ENCODE measurements around the gene WFIKKN1. TPM values are rescaled to one million over a fixed set of nuclear protein-coding genes. Genes with fewer than 3 reads are reported as not detected.
"Not testable (repeated sequence)": the region's sequence is repeated elsewhere in the genome, so short reads cannot be mapped to it uniquely, and the experiment has no call there.

The WFIKKN1 gene
- total RNA-seq, 1 donor from 2014 or later, result 1.7 TPM

DNA sequence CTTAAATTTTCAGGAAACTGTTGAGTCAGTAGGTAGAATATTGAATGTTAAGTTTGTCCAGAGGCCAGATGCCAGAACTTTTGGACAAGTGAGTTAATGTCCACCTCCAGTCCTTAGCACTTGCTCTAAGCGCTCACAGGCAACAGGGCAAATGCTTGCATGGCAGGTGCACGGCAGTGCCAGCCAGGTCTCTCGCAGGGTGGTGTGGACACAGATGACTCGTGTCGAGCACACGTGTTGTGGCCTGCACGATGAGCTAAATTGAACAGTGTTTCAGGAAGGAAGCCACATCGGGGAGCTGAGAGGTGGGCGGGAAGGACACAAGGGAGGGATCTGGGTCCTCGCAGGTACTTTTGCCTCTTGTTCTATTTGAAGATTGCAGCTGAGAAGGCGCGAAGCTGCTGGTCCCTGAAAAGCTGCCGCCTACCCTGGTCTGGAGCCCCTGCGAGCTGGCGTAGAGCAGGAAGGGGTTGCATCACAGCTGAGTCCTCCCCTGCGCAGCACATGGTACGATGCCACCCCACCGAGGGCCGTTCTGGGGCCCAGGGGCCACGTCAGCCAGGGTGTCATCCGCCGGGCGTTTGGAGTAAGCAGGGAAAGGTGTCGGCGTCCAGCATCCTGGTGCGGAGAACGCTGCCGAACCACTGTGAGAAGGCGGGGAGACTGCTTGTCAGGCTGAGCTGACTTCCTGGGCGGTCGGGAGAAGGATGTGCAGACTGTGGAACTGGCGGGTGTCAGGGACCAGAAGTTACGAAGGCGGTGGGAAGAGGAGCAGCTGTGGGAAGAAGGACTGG, 34.6 kb upstream of the WFIKKN1 start:
- peak; percentile 41 for DNase-seq (ENCODE audit: low spot score)

DNA sequence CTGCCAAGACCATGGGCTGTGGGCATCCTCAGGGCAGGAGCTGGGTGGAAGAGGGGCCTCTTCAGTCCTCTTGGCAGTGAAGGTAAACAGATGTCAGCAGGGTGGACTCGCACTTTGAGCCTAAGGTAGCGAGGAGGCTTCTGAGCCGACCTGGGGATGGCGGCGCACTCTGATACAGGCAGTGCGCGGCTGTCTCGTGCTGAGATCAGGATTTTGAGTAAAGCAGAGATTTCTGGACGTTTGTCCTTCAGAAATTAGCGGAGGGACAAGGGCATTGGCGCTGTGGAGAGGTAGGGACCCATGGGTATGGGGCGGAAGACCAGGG, 34.1 kb upstream of the WFIKKN1 start:
- no peak for DNase-seq (ENCODE audit: low spot score)

DNA sequence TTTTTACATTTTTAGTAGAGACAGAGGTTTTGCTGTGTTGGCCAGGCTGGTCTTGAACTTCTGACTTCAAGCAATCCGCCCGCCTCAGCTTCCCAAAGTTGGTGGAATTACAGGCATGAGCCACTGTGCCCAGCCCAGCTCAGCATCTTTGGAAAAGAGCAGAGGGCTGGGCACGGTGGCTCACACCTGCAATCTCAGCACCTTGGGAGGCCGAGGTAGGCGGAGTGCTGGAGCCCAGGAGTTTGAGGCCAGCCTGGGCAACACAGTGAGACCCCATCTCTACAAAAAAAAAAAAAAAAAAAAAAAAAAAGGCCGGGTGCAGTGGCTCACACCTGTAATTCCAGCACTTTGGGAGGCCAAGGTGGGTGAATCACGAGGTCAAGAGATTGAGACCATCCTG, 33.1 kb upstream of the WFIKKN1 start:
- DNase-seq (ENCODE audit: low spot score), result not testable (repeated sequence)

DNA sequence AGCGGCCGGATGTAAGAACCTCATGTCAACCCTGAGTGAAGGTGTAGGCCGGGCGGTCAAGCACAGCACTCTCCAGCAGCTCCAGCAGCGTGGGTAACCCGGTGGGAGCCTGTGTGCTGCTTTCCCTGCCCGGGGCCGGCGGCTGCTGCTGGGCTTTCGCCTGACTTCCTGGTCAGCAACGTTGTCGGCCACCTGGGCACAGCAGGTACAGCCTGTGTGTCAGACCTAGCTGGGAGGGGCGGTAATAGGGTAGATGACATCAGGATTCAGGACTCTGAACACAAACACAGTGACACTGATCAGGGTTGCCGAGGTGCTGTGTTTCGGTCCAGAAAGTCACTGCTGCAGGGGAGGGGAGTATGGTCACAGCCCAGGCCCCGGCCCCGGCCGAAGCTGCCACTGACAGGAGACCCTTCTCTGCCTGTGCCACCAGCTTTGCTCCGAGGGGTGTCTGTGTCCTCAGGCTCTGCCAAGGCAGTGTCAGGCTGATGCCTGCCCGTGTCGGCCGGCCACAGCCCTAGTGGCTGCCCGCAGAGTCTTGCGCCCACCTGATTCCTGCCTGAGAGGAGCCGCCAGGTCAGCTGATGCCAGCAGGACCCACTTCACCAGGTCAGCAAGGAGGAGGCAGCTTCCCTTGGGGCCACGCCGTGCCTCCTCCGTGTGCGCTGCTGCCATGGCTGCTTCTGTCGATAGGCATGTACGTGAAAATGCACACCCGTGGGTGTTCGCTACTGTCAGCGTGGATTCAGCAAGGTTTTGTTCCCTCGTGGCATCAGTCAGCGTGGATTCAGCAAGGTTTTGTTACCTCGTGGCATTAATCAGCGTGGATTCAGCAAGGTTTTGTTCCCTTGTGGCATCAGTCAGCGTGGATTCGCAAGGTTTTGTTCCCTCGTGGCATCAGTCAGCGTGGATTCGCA, 31.7 kb upstream of the WFIKKN1 start:
- no peak for DNase-seq (ENCODE audit: low spot score)

DNA sequence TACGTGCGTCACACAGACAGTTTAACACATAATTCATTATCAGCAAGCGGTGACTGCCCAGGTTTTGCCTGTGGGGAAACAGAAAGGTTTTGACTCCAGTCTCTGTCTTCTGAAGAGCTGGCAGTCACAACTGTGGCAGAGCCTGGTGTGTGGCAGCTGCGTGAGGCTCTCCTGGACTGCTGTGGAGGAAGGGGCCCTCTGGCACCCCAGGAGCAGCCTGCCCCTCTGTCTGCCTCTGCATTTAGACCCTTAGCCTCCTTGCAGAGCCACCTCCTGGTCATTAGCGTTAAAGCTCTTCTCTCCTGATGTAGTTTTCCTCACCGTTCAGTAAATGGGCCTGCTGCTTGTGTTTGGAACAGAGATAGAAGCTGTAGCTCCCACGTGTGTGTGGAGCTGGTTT, 30.0 kb upstream of the WFIKKN1 start:
- DNase-seq (ENCODE audit: low spot score), result no peak

DNA sequence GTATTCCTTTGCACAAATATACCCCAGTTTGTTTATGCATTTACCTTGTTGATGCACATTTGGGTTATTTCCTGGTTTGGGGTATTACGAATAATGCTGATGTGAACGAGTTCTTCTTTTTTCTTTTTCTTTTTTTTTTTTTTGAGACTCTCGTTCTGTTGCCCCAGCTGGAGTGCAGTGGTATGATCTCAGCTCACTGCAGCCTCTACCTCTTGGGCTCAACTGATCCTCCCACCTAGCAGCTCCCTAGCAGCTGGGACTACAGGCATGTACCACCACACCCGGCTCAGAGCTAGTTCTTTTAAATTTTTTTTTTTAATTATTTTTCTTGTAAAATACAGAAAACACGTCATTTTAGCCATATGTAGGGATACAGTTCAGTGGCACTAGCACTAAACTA, 26.9 kb upstream of the WFIKKN1 start:
- no peak for DNase-seq (ENCODE audit: low spot score)

DNA sequence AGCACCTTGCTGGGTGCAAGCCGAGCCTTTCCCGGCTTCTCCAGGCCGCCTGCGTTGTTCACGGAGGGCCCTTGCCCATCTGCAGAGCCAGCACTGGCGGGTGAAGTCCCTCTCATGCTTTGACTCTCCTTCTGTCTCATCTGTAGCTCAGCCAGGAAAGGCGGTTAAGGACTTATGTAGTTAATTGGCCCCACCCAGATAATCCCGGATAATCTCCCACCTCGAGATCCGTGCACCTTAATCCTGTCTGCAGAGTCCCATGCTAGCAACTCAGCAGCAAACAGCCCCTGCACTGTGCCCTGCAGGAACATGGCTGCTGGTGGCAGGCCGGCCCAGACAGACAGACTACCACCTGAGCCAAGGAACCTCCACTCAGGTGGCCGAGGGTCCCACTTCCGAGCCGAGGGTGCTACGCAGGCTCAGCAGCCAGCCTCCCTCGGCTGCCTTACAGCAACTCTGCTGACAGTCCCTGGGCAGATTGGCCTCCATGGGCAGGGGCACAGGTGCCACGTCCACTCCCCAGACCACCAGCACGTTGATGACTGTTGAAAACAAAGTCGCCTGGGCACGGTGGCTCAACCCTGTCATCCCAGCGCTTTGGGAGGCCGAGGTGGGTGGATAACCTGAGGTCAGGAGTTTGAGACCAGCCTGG, 24.0 kb upstream of the WFIKKN1 start:
- DNase-seq (ENCODE audit: low spot score), result no peak

DNA sequence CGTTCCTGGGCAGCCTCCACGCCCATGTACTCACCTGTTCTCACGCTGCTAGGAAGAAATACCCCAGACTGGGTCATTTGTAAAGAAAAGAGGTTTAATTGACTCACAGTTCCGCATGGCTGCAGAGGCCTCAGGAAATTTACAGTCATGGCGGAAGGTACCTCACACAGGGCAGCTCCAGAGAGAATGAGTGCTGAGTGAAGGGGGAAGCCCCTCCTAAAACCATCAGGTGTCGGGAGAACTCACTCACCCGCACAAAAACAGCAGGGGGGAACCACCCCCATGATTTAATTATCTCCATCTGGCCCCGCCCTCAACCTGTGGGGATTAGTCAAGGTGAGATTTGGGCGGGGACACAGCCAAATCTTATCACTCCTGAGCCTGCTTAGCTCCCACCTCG, 22.8 kb upstream of the WFIKKN1 start:
- no peak for DNase-seq (ENCODE audit: low spot score)

DNA sequence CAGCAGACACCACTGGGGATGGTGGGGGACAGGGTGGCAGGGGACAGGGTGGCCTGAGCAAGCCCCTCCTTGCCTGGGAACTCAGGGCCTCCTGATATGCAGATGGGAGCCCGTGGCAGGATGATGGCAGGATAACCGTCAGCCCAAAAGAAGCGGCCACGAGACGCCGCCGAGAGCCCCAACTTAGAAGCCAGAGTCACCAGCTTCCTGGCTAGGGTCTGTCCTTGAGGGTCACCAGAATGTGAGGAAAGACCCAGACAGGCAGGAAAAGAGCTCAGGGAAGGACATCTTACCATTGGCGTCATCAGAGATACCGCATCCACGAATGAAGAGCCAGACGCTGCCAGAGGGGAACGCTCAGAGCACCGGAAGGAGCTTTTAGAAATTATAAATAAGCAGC, 21.5 kb upstream of the WFIKKN1 start:
- DNase-seq (ENCODE audit: low spot score), result no peak

DNA sequence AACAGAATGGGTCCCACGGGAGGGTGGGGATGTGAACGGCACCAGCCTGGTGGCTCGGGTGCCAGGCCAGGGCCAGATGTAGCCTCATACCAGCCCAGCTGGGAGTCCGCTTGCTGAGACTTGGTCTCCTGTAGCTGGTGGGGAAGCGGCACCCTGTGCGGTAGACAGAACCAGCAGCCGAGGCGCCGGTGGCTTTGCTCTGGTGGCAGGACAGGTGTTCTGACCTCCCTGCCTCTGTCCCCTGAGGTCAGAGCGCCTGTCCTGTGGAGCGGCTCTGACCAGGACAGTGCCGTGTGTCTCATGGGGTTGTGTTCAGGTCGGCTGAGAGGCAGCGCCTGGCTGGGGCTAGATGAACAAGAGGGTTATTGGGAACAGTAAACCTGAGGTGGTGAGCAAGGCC, 20.8 kb upstream of the WFIKKN1 start:
- DNase-seq (ENCODE audit: low spot score), result no peak

DNA sequence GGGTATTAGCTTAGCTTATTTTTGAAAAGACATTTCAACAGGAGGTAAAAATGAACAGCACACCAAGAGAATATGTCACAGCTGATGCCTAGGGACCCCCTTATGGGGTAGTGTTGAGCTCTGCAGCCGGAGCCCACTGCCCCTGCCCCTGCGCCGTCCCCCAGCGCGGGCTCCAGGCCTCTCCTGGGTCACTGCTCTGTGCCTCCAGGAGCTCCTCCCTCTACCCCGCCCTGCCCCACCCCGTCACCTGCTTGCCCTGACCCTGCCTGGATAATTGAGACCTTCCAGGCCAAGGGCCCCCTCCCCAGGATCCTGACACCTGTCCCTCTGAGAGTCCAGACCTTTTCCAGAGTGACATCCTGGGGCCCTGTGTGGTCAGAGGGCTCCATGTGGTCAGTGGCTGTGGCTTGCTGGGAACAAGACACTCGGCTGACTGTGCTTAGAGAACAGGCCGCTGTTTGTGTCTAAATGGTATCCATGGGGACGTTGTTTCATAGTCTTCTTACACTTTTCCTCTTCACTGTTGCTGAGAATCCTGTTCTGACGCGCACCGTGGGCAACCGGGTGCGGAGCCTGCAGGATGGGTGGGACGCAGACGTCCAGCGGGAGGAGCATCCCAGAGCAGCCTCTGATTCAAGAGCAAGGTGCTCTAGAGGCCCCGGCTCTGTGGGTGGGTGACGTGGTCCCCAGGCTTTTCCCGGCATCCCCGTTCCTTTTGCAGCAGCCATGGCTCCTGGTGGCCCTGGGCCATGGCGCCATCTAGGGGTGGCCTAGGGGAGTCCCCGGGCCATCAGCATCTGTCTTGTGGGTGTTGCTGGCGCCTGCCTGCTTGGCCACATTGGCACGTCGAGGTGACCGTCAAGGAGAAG, 20.0 kb upstream of the WFIKKN1 start:
- no peak for DNase-seq (ENCODE audit: low spot score)

DNA sequence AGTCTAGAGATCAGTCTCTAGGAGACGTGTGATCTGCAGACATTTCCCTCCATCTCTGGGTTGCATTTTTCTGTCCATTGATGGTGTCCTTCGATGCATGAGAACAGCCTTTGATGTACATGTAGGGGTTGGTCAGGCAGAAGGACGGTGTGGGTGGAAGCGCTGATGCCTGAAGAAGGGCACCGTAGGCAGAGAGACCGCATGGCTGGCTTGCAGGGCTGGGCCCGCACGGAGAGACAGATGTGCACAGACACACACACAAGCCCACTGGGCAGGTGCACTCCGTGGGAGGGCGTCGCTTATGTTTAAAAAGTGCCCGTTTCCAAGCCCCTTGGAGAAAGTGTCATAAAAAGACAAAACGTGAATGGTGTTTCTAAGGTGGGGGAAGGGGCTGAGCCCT, 15.7 kb upstream of the WFIKKN1 start:
- no peak for DNase-seq (ENCODE audit: low spot score)

DNA sequence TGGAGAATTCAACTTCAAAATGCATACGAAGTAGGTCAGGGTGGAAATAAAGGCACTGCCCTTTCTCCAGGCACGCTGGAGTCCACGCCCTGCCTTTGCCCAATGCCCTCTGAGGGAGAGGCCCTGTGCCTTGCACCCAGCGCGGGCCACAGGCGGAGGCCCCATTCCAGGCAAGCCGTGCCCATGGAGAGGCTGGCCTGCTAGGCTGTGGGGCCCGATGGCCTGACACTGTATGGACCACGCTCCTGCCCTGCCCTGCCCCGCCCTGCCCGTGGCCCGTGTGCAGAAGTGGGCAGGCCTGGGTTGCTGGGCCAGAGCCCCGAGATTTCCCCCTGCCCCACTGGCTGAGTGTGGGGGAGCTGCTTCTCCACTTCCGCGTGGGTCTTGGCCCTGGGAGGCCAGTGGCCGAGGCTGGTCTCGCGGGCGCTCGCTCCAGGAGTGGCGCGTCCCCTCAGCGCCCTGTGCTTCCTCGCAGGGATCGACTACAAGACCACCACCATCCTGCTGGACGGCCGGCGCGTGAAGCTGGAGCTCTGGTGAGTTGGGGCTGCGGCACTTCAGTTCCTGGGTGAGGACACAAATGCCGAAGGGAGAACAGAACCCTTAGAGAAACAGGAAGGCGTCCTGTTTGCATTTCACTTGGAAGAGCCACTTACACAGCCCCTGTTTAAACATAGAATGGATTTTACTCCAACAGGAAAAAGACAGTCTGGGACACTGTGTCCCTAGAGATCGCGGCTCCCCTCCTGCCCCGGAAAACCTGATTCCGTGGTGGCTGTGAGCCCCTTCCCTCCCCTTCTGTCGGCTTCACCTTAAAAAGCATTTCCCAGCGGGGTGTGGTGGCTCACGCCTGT, 13.8 kb upstream of the WFIKKN1 start:
- no peak for DNase-seq (ENCODE audit: low spot score)

DNA sequence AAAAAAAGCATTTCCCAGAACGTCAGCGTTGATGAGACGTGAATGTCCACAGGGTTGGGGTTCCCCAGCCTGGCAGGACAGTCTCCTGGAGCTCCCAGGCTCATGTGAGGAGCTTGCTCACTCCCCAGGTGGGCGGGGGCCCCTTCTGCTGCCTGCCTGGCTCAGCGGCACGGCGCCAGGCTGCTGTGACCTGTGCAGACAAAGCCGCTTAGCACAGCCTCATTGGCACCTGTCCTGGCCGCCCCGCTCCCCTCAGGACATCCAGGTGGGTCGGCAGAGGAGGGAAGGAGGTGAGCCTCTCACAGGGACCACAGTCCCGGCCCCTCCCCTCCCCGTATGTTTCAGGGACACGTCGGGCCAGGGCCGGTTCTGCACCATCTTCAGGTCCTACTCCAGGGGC, 12.9 kb upstream of the WFIKKN1 start:
- no peak for DNase-seq (ENCODE audit: low spot score)

DNA sequence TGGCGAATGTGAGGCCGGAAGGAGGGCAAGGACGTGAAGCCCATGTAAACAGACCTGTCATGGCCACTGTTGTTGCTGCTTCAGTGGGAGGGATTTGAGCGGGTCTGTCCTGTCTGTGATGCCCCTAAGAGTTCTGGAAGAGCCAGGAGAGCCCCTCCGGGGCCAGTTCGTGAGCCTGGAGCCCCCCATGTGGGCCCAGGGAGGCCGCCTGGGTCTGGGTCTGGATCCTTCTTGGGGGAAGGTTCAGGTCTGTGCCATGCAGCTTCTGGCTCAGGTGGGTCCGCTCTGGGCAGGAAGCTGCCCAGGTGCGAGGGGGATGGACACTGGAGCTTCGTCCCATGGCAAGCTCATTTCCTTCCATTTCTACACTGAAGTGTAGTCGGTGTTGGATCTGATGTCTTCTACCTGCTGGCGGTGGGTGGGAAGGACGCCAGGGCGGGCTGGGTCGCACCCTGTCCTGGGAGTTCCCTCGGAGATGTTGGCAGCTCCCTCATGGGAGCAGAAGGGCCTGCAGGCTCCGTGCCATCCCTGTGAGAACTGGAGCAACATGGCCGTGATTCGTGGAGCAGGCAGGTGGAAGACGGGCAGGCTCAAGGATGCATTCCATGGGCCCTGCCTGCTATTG, 11.2 kb upstream of the WFIKKN1 start:
- DNase-seq (ENCODE audit: low spot score), result no peak

DNA sequence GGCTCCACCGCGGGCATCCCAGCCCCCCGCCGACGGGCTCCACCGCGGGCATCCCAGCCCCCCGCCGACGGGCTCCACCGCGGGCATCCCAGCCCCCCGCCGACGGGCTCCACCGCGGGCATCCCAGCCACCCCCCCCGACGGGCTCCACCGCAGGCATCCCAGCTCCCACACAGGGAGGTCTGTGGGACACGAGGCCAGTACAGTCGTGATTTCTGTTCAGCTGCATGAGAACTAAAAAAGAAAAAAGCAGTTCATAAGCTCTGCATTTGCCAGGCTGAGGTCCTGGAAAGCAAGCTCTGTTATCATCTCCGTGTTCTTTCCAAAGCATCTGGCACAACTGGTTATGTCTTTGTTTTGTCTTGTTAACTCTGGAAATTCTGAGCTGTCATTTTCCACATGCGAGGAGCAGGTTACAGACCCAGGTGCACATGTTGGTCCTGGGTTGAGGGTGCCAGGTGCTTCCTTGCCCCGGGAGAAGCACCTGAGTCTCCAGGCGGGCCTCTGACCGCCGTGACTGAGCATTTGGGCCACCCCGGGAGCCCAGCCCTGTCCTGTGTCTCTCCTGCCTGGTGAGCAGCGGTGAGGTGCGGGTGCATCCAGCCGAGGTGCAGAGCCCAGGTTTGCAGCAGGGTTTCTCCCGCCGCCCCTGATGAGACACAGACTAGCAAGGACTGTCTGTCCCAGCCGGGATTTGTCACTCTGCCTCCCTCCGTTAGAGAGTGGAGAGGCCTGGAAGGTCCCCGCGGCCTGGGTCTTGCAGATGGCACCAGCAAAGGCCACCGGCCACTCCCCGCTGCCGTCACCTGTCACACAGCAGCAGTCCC, 9.9 kb upstream of the WFIKKN1 start:
- DNase-seq (ENCODE audit: low spot score), result no peak

DNA sequence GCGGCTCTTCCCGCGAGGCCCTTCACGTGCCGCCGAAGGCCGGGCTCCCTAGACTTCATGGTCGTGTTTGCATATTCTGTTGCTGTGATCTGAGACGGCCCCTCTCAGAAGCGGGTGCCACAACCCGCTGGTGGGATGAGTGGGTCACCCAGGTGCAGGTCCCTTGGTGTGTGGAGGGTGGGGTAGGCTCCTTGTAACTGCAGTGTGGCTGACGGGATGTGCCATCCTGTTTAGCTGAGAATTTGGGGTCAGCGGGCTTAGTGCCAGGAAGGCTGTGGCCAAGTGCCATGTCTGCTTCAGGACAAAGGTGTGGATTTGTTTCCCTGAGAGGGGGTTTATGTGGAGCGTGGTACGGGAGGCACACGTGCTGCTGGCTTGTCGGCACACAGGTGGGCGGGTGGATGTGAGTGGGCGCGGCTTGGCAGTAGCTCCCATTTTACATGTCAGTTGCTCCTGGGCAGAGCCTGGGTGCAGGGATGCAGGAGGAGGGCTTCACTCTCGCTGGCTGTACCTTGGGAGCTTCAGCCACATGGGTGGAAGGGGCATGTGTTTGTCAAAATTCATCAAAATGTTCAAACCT, 9.2 kb upstream of the WFIKKN1 start:
- no peak for DNase-seq (ENCODE audit: low spot score)

DNA sequence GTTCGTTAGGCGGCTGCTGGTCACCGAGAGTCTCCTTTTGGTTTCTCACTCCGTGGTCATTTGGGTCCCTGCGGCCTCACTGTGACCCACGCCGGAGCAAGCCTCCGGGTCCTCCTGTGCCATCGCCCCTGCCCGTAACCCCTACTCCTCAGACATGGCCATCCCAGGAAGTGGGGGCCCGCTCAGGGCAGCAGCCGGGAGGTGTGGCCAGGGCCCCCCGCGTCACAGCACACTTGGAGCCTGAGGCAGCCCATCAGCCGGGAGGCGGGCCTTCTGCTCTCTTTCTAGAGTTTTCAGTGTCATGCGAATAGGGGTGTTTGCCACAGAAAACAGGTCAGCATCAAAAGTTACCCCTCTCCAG, 7.9 kb upstream of the WFIKKN1 start:
- no peak for DNase-seq (ENCODE audit: low spot score)

DNA sequence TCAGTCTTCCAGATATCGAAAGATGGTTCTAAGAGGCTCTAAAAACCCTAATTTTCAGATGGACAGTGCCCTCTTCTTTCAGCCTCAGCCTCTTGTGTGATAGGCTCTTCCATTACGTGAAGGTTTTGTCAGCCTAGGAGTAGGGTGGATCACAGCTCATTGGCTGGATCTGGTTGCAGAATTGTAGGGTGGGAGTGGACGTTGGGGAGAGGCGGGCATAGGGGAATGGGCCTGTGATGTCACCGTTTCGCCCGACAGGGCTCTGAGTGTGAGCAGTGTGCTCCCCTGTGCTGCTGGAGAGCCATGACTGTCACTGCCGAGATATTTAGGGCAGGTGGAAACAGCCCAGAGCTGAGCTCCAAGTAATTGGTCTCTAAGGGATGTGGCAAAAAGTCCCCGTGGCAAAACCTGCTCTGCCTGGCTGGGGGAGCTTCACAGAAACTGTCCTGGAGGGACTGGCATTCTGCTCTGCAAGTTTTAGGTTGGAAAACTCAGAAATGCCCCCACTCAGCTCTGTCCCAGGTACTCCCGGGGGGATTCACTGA, 6.2 kb upstream of the WFIKKN1 start:
- no peak for DNase-seq (ENCODE audit: low spot score)

All from mucosa of gallbladder (tissue), 1 donor.